HCT116 (cell line): ENCODE data around the gene ARHGAP42. TPM values are rescaled to one million over a fixed set of nuclear protein-coding genes. Genes with fewer than 3 reads are reported as not detected.

Experiments used
- ATAC-seq: fragments of 200-7000 bp; cut with Tn5 transposase; 2 replicates; pipeline ENCODE4 v1.9.1; 2020; ENCODE audit warnings: mild to moderate bottlenecking, moderate library complexity
- BruUV-seq: library from RNA; stranded (reverse); fragments of 400-500 nt; replicated peaks from 2 replicates; lab custom pipeline; 2021; lab: Mats Ljungman, UMichigan
- CTCF ChIA-PET: fragments of 300-600 bp; sonication (Branson Sonifier 250); formaldehyde crosslinking; loops from one replicate; lab custom pipeline; 2021; ENCODE audit warnings: antibody characterized with exemption; lab: Charles Lee
- POLR2A ChIA-PET: fragments of 300-600, 350-600 bp; sonication (Branson Sonifier 250); formaldehyde crosslinking; loops from one replicate; lab custom pipeline; 2021; ENCODE audit warnings: antibody characterized with exemption; lab: Charles Lee
- RAD21 ChIA-PET, 2 experiments: fragments of 300-600 bp; sonication (Branson Sonifier 250); formaldehyde crosslinking; loops; one replicate each; lab custom pipeline; 2023; ENCODE audit warnings: low total read pairs in 2 of 2; ENCODE audit not compliant: uncharacterized antibody in 2 of 2, unreplicated experiment in 2 of 2, low non-redundant PET in 1 of 2; lab: Charles Lee
- DNase-seq: peaks from one replicate; pipeline ENCODE4 v3.0.0-alpha.2; 2010; ENCODE audit warnings: low read depth, low spot score
- H2AFZ ChIP-seq: fragments of 200-600 bp; shearing (Covaris generic), sonication (generic); 2 replicates; pipeline ENCODE4 v1.6.1; 2017; ENCODE audit warnings: low read depth, mixed run types, mixed read lengths, antibody characterized with exemption, low read length; ENCODE audit not compliant: poor library complexity, severe bottlenecking
- H3K27ac ChIP-seq: 2 replicates; pipeline ENCODE4 v1.5.1; 2012; ENCODE audit warnings: low read depth, low read length
- H3K27me3 ChIP-seq: fragments of 200-600 bp; sonication (generic); 2 replicates; pipeline ENCODE4 v1.6.1; 2016; ENCODE audit warnings: mixed run types, low read length, mixed read lengths; ENCODE audit not compliant: insufficient read depth
- H3K36me3 ChIP-seq, 2 experiments: fragments of 200-500 bp in 1 of 2; fragments of 200-600 bp in 1 of 2; sonication (Bioruptor generic) in 1 of 2; sonication (generic) in 1 of 2; 2 replicates each; pipeline versions ENCODE4 v1.5.1 to v1.6.1; 2014 to 2016; ENCODE audit warnings: low read length in 2 of 2, inconsistent platforms in 1 of 2, mixed read lengths in 1 of 2, mixed run types in 1 of 2; ENCODE audit not compliant: insufficient read depth in 2 of 2, control insufficient read depth in 1 of 2
- H3K4me1 ChIP-seq, 2 experiments: fragments of 200-600 bp in 1 of 2; sonication (generic) in 1 of 2; 2 replicates each; pipeline versions ENCODE4 v1.5.1 to v1.6.1; 2012 to 2017; ENCODE audit warnings: low read length in 2 of 2, inconsistent platforms in 1 of 2, mild to moderate bottlenecking in 1 of 2, mixed read lengths in 1 of 2, mixed run types in 1 of 2, moderate library complexity in 1 of 2; ENCODE audit not compliant: insufficient read depth in 2 of 2, control insufficient read depth in 1 of 2
- H3K4me2 ChIP-seq: fragments of 200-600 bp; sonication (generic); 2 replicates; pipeline ENCODE4 v1.6.1; 2017; ENCODE audit warnings: mixed run types, low read length, mixed read lengths
- H3K4me3 ChIP-seq, 2 experiments: fragments of 200-600 bp in 1 of 2; sonication (generic) in 1 of 2; replicated peaks in 1 of 2; 2 replicates each; pipeline ENCODE4 v1.5.1; 2011 to 2016; ENCODE audit warnings: low read length in 2 of 2, control low read depth in 1 of 2, low read depth in 1 of 2, mild to moderate bottlenecking in 1 of 2, mixed read lengths in 1 of 2, mixed run types in 1 of 2
- H3K79me2 ChIP-seq: fragments of 200-600 bp; sonication (generic); 2 replicates; pipeline ENCODE4 v1.6.1; 2017; ENCODE audit warnings: mild to moderate bottlenecking, mixed run types, low read length, moderate library complexity, mixed read lengths; ENCODE audit not compliant: insufficient read depth
- H3K9ac ChIP-seq: fragments of 200-600 bp; sonication (generic); 2 replicates; pipeline ENCODE4 v1.6.1; 2016; ENCODE audit warnings: low read length, mixed read lengths
- H3K9me2 ChIP-seq: fragments of 200-600 bp; sonication (generic), shearing (Covaris generic); 2 replicates; pipeline ENCODE4 v1.6.1; 2017; ENCODE audit warnings: mixed run types, mild to moderate bottlenecking, moderate library complexity; ENCODE audit not compliant: insufficient read depth
- H3K9me3 ChIP-seq, 2 experiments: fragments of 200-500 bp in 1 of 2; fragments of 200-600 bp in 1 of 2; sonication (Bioruptor generic) in 1 of 2; sonication (generic) in 1 of 2; 2 replicates each; pipeline ENCODE4 v1.6.1; 2014 to 2017; ENCODE audit warnings: low read length in 2 of 2, mixed read lengths in 2 of 2, inconsistent platforms in 1 of 2, low read depth in 1 of 2, mild to moderate bottlenecking in 1 of 2, mixed run types in 1 of 2, moderate library complexity in 1 of 2; ENCODE audit not compliant: control insufficient read depth in 1 of 2, insufficient read depth in 1 of 2
- H4K20me1 ChIP-seq: fragments of 200-600 bp; sonication (generic), shearing (Covaris generic); 2 replicates; pipeline ENCODE4 v1.6.1; 2017; ENCODE audit warnings: mixed run types, mild to moderate bottlenecking, moderate library complexity; ENCODE audit not compliant: insufficient read depth
- CBX3 ChIP-seq: IDR thresholded peaks from 2 replicates; pipeline ENCODE4 v1.6.1; 2012; ENCODE audit warnings: low read depth
- CTCF ChIP-seq, 3 experiments: fragments of 200-600 bp in 1 of 3; sonication (generic) in 1 of 3; IDR thresholded peaks in 2 of 3; conservative IDR thresholded peaks in 1 of 3; 2 replicates each; pipeline ENCODE4 v1.5.1; 2012 to 2017; ENCODE audit warnings: low read depth in 2 of 3, low read length in 2 of 3, antibody characterized with exemption in 1 of 3, borderline replicate concordance in 1 of 3, control low read depth in 1 of 3, mild to moderate bottlenecking in 1 of 3, mixed read lengths in 1 of 3, mixed run types in 1 of 3, moderate library complexity in 1 of 3; ENCODE audit not compliant: insufficient read depth in 1 of 3
- EGR1 ChIP-seq: IDR thresholded peaks from 2 replicates; pipeline ENCODE4 v1.6.1; 2012; ENCODE audit warnings: low read depth
- ELF1 ChIP-seq: IDR thresholded peaks from 2 replicates; pipeline ENCODE4 v1.6.1; 2012; ENCODE audit warnings: low read depth, borderline replicate concordance
- EZH2 ChIP-seq: fragments of 200-600 bp; sonication (generic); IDR thresholded peaks from 2 replicates; pipeline ENCODE4 v1.6.1; 2017; ENCODE audit warnings: antibody characterized with exemption, mixed run types
- EZH2phosphoT487 ChIP-seq: fragments of 200-600 bp; IDR thresholded peaks from 2 replicates; pipeline ENCODE4 v1.6.1; 2018; ENCODE audit warnings: antibody characterized with exemption, borderline replicate concordance
- FOSL1 ChIP-seq: IDR thresholded peaks from 2 replicates; pipeline ENCODE4 v1.6.1; 2012; ENCODE audit warnings: low read depth
- JUND ChIP-seq: IDR thresholded peaks from 2 replicates; pipeline ENCODE4 v1.6.1; 2012
- POLR2A ChIP-seq: IDR thresholded peaks from 2 replicates; pipeline ENCODE4 v1.7.0; 2011; ENCODE audit warnings: borderline replicate concordance; ENCODE audit not compliant: insufficient read depth, insufficient read length; ENCODE audit errors: extremely low read depth
- RAD21 ChIP-seq: IDR thresholded peaks from 2 replicates; pipeline ENCODE4 v1.6.1; 2012; ENCODE audit warnings: low read depth, mild to moderate bottlenecking
- REST ChIP-seq: IDR thresholded peaks from 2 replicates; pipeline ENCODE4 v1.6.1; 2012; ENCODE audit warnings: low read depth
- SIN3A ChIP-seq: IDR thresholded peaks from 2 replicates; pipeline ENCODE4 v1.6.1; 2012; ENCODE audit warnings: low read depth
- SP1 ChIP-seq: IDR thresholded peaks from 2 replicates; pipeline ENCODE4 v1.6.1; 2012; ENCODE audit warnings: low read depth
- TCF7L2 ChIP-seq: IDR thresholded peaks from 2 replicates; pipeline ENCODE4 v1.7.0; 2011; ENCODE audit warnings: borderline replicate concordance, inconsistent platforms; ENCODE audit not compliant: insufficient read depth, insufficient read length; ENCODE audit errors: extremely low read depth
- YY1 ChIP-seq: IDR thresholded peaks from 2 replicates; pipeline ENCODE4 v1.6.1; 2011; ENCODE audit warnings: low read length, low read depth, moderate library complexity, mild to moderate bottlenecking; ENCODE audit not compliant: insufficient replicate concordance; ENCODE audit errors: extremely low read depth
- ZFX ChIP-seq: fragments of 450-650 bp; IDR thresholded peaks from 2 replicates; pipeline ENCODE4 v1.6.1; 2017
- ZNF274 ChIP-seq: fragments of 200-500 bp; sonication (Bioruptor generic); IDR thresholded peaks from 2 replicates; pipeline ENCODE4 v1.6.1; 2014; ENCODE audit warnings: mild to moderate bottlenecking, low read depth, low read length, inconsistent platforms
- intact Hi-C: fragments of 100-400 bp; cut with micrococcal nuclease; formaldehyde crosslinking; loops from 2 replicates; pipeline ENCODE4 v1.10.0; 2022
- total RNA-seq: library from RNA; stranded (reverse); gene quantifications from one replicate; pipeline ENCODE4 v1.2.1, GENCODE V29; 2021; ENCODE audit not compliant: unreplicated experiment
- TF ChIP-seq, protein P1 (sequence below): IDR thresholded peaks from 2 replicates; pipeline ENCODE4 v1.6.1; 2011; ENCODE audit warnings: mild to moderate bottlenecking, low read length, moderate library complexity; ENCODE audit not compliant: insufficient replicate concordance; ENCODE audit errors: extremely low read depth
- TF ChIP-seq, protein P2 (sequence below): IDR thresholded peaks from 2 replicates; pipeline ENCODE4 v1.6.1; 2012
- TF ChIP-seq, protein P3 (sequence below): IDR thresholded peaks from 2 replicates; pipeline ENCODE4 v1.6.1; 2012

The ARHGAP42 gene
- total RNA-seq, 1 experiment from 2014 or later: 12.3 TPM

GRCh38 chr11:100785148-100785983 is 98.3 kb downstream of the ARHGAP42 start:
- no peaks in the 10 kb centered on the region for H3K9me2 ChIP-seq
- H3K9me3 ChIP-seq: no peaks in the 10 kb centered on the region
- no peak for ATAC-seq
- no peaks in the 10 kb centered on the region for H4K20me1 ChIP-seq
- RAD21 ChIA-PET: no interaction called here
- H3K36me3 ChIP-seq: no peaks in the 10 kb centered on the region
- no peak overlapping the region for H3K4me2 ChIP-seq
- TF ChIP-seq, protein P1, sequence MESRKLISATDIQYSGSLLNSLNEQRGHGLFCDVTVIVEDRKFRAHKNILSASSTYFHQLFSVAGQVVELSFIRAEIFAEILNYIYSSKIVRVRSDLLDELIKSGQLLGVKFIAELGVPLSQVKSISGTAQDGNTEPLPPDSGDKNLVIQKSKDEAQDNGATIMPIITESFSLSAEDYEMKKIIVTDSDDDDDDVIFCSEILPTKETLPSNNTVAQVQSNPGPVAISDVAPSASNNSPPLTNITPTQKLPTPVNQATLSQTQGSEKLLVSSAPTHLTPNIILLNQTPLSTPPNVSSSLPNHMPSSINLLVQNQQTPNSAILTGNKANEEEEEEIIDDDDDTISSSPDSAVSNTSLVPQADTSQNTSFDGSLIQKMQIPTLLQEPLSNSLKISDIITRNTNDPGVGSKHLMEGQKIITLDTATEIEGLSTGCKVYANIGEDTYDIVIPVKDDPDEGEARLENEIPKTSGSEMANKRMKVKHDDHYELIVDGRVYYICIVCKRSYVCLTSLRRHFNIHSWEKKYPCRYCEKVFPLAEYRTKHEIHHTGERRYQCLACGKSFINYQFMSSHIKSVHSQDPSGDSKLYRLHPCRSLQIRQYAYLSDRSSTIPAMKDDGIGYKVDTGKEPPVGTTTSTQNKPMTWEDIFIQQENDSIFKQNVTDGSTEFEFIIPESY: no peak
- no peak for TF ChIP-seq CBX3
- no peak for TF ChIP-seq JUND
- TF ChIP-seq FOSL1: no peak
- TF ChIP-seq SIN3A: no peak
- no peak for TF ChIP-seq TCF7L2
- no peak for TF ChIP-seq EGR1
- TF ChIP-seq REST: no peak
- no peak for TF ChIP-seq YY1
- TF ChIP-seq EZH2: no peak
- TF ChIP-seq, protein P2, sequence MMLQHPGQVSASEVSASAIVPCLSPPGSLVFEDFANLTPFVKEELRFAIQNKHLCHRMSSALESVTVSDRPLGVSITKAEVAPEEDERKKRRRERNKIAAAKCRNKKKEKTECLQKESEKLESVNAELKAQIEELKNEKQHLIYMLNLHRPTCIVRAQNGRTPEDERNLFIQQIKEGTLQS: no peak
- no peak for TF ChIP-seq ZFX
- TF ChIP-seq EZH2phosphoT487: no peak
- no peak for TF ChIP-seq CTCF (IDR thresholded peaks at IDR 0.05 in 2 of 3, conservative IDR thresholded peaks at IDR 0.05 in 1 of 3; ENCODE audit: borderline replicate concordance in 1 of 3, insufficient read depth in 1 of 3, low read depth in 2 of 3, low read length in 2 of 3)
- TF ChIP-seq RAD21: no peak
- TF ChIP-seq, protein P3, sequence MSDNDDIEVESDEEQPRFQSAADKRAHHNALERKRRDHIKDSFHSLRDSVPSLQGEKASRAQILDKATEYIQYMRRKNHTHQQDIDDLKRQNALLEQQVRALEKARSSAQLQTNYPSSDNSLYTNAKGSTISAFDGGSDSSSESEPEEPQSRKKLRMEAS: no peak
- no peak for TF ChIP-seq ZNF274
- TF ChIP-seq POLR2A: no peak
- TF ChIP-seq SP1: no peak
- TF ChIP-seq ELF1: no peak
- TF ChIP-seq, all 23 proteins: peak for 0
- intact Hi-C loops: no loop called here
- Histone ChIP-seq H3K4me1 (peaks cover 3 to 17% of the 10 kb centered on the region in 2 experiments; a peak in 3 of 4 replicates), H3K27ac (no peak overlapping the region), H3K27me3 (no peaks in the 10 kb centered on the region), H2AFZ (no peak overlapping the region), H3K4me3 (no peak overlapping the region), H3K79me2 (peaks cover 9% of the 10 kb centered on the region; the same call in 1 of the 2 replicates), H3K9ac (no peak overlapping the region)
- no TSS peak for BruUV-seq
- CTCF ChIA-PET: no interaction called here
- POLR2A ChIA-PET: no interaction called here
- no peak for DNase-seq
